Ishikawa (cell line): ENCODE measurements around the gene PITPNB.

Experiments
- CEBPB ChIP-seq: IDR thresholded peaks from 2 replicates; pipeline ENCODE4 v1.6.1; 2012
- CREB1 ChIP-seq: IDR thresholded peaks from 2 replicates; pipeline ENCODE4 v1.6.1; 2012; ENCODE audit warnings: low read depth
- EGR1 ChIP-seq: IDR thresholded peaks from 2 replicates; pipeline ENCODE4 v1.6.1; 2012
- EP300 ChIP-seq: IDR thresholded peaks from 2 replicates; pipeline ENCODE4 v1.6.1; 2012; ENCODE audit warnings: borderline replicate concordance
- FOXM1 ChIP-seq: IDR thresholded peaks from 2 replicates; pipeline ENCODE4 v1.6.1; 2012; ENCODE audit warnings: low read depth, borderline replicate concordance
- NFIC ChIP-seq: IDR thresholded peaks from 2 replicates; pipeline ENCODE4 v1.6.1; 2012
- RAD21 ChIP-seq: IDR thresholded peaks from 2 replicates; pipeline ENCODE4 v1.6.1; 2012; ENCODE audit warnings: low read depth
- TAF1 ChIP-seq: IDR thresholded peaks from 2 replicates; pipeline ENCODE4 v1.6.1; 2012; ENCODE audit warnings: low read depth, mild to moderate bottlenecking
- TCF12 ChIP-seq: IDR thresholded peaks from 2 replicates; pipeline ENCODE4 v1.6.1; 2012; ENCODE audit warnings: low read depth
- TEAD4 ChIP-seq: IDR thresholded peaks from 2 replicates; pipeline ENCODE4 v1.6.1; 2012
- YY1 ChIP-seq: IDR thresholded peaks from 2 replicates; pipeline ENCODE4 v1.6.1; 2012; ENCODE audit warnings: low read depth
- ZBTB7A ChIP-seq: IDR thresholded peaks from 2 replicates; pipeline ENCODE4 v1.6.1; 2012; ENCODE audit warnings: low read depth
- TF ChIP-seq, protein P1 (sequence below): IDR thresholded peaks from 2 replicates; pipeline ENCODE4 v1.6.1; 2012
- TF ChIP-seq, protein P2 (sequence below): IDR thresholded peaks from 2 replicates; pipeline ENCODE4 v1.6.1; 2012
- TF ChIP-seq, protein P3 (sequence below): IDR thresholded peaks from 2 replicates; pipeline ENCODE4 v1.6.1; 2012; ENCODE audit warnings: low read depth, mild to moderate bottlenecking

The PITPNB gene

DNA sequence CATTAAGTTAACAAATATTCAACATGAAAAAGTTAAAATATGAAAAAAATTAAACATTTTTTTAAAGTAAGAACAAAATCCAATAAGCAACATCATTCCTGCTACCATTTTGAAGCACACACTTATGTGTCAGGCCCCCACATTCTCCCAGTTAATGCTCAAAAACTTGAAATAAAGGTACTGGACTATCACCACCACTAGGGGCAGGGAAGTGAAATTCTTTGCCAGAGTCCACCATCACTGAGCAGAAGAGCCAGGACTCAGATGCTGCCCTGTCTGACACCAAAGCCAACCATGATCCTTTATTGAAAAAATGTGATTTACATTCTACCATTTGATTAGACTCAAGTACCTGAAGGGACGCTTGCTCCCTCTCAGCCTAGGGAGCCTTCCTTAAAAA is 39.1 kb downstream of the PITPNB start:
- TF ChIP-seq TEAD4: peak; percentile 41
- no peak for TF ChIP-seq TCF12
- 0 out of 2 replicates have a peak, but pooled peaks have one; percentile 24 for TF ChIP-seq YY1

DNA sequence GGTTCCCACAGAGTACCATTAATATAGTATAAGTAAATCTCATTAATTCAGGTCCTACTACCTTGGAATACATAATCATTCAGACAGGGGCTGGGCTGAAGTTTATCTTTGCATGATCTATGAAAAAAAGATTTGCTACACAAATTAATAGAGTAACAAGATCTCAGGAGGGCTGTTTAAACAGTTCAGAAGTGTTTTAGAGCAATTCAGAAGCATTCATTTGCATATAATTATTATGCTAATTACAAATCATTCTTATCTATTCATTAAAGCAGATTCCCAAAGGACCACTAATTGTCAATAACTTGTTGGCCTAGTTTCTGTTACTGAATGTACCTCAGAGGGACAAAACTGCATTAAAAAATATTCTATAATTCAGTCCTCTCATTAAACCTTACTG is 40.5 kb downstream of the PITPNB start:
- TF ChIP-seq FOXM1 (no peak), EGR1 (no peak), NFIC (no peak), RAD21 (no peak), TCF12 (no peak), YY1 (no peak), TEAD4 (no peak), TAF1 (no peak), CREB1 (no peak), CEBPB (no peak), EP300 (no peak)
- TF ChIP-seq, protein P1, sequence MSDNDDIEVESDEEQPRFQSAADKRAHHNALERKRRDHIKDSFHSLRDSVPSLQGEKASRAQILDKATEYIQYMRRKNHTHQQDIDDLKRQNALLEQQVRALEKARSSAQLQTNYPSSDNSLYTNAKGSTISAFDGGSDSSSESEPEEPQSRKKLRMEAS: no peak

DNA sequence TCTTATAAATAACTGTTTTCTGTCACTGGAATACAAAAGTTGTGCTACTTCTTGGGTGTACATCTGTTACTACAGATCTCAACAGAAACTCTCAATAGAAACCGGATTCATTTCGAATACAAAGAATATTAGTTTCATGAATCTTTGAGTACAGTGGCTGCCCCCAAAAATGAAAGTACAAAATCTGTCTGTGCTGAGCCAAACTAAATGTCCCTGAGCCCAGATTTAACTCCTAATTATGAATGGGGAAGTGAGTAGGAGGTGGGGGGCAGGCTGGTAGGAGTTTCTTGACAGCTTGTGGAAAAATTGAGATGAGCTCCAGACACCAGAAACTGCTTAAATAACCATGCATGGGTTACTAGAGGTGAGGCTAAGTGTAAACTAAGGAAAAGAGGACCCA is 41.6 kb downstream of the PITPNB start:
- no peak for TF ChIP-seq FOXM1
- TF ChIP-seq CREB1: no peak
- TF ChIP-seq, protein P1: no peak
- no peak for TF ChIP-seq TCF12
- TF ChIP-seq TEAD4: no peak
- TF ChIP-seq RAD21: no peak
- TF ChIP-seq, protein P2, sequence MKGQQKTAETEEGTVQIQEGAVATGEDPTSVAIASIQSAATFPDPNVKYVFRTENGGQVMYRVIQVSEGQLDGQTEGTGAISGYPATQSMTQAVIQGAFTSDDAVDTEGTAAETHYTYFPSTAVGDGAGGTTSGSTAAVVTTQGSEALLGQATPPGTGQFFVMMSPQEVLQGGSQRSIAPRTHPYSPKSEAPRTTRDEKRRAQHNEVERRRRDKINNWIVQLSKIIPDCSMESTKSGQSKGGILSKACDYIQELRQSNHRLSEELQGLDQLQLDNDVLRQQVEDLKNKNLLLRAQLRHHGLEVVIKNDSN: no peak
- no peak for TF ChIP-seq NFIC
- no peak for TF ChIP-seq CEBPB
- TF ChIP-seq ZBTB7A: no peak
- TF ChIP-seq, protein P3, sequence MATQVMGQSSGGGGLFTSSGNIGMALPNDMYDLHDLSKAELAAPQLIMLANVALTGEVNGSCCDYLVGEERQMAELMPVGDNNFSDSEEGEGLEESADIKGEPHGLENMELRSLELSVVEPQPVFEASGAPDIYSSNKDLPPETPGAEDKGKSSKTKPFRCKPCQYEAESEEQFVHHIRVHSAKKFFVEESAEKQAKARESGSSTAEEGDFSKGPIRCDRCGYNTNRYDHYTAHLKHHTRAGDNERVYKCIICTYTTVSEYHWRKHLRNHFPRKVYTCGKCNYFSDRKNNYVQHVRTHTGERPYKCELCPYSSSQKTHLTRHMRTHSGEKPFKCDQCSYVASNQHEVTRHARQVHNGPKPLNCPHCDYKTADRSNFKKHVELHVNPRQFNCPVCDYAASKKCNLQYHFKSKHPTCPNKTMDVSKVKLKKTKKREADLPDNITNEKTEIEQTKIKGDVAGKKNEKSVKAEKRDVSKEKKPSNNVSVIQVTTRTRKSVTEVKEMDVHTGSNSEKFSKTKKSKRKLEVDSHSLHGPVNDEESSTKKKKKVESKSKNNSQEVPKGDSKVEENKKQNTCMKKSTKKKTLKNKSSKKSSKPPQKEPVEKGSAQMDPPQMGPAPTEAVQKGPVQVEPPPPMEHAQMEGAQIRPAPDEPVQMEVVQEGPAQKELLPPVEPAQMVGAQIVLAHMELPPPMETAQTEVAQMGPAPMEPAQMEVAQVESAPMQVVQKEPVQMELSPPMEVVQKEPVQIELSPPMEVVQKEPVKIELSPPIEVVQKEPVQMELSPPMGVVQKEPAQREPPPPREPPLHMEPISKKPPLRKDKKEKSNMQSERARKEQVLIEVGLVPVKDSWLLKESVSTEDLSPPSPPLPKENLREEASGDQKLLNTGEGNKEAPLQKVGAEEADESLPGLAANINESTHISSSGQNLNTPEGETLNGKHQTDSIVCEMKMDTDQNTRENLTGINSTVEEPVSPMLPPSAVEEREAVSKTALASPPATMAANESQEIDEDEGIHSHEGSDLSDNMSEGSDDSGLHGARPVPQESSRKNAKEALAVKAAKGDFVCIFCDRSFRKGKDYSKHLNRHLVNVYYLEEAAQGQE: no peak

DNA sequence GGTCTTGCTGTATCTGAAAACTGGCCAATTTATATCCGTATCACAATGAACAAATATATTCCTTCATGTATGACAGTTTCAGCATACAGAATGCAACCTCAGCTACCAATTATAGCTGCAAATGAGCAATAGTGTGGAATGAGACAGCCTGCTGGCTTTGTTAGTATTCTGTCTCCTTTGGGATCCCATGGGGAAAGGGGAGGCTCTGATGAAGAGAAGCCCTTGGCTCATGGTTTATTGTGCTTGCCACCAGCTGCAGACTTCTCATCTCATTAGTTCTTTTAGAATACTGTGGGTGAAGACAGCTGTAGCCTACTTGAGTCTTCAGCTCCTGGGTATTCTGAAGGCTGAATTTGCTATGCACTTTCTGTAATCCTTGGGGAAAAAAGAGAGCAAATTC is 42.4 kb downstream of the PITPNB start:
- TF ChIP-seq EGR1: no peak
- TF ChIP-seq YY1: no peak
- no peak for TF ChIP-seq CREB1
- TF ChIP-seq TAF1: no peak
- TF ChIP-seq ZBTB7A: no peak
- TF ChIP-seq TCF12: no peak
- TF ChIP-seq, protein P2: no peak
- no peak for TF ChIP-seq FOXM1
- no peak for TF ChIP-seq RAD21
- TF ChIP-seq, protein P1: no peak
- no peak for TF ChIP-seq NFIC
- TF ChIP-seq, protein P3: no peak
- TF ChIP-seq EP300: no peak
- no peak for TF ChIP-seq CEBPB

DNA sequence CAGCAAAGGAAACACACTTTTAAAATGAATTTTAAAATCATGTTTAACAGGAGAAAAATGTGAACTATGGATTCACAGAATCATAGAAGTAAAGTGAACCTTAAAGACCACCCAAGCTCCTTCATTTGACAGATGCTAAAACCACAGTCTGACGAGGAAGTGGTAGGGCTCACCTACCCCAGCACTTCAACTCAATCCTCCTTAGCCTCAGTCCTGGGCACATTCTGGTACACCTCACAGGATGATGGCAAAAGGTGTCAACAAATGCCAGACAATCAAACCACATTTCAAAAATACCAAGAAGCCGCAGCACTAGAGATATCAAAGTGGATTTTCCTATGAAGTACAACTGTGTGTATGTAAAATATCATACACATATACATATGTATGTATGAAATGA is 43.1 kb downstream of the PITPNB start:
- no peak for TF ChIP-seq ZBTB7A
- TF ChIP-seq YY1: no peak
- TF ChIP-seq, protein P3: no peak
- TF ChIP-seq TEAD4: no peak
- no peak for TF ChIP-seq EGR1
- TF ChIP-seq TCF12: no peak
- no peak for TF ChIP-seq FOXM1
- TF ChIP-seq EP300: no peak
- no peak for TF ChIP-seq RAD21
- no peak for TF ChIP-seq CREB1
- TF ChIP-seq, protein P1: no peak
- no peak for TF ChIP-seq NFIC
- TF ChIP-seq, protein P2: no peak
- TF ChIP-seq TAF1: no peak
- TF ChIP-seq CEBPB: no peak
